ENCODE measurements around the gene ARFRP1. TPM values are rescaled to one million over a fixed set of nuclear protein-coding genes. Genes with fewer than 3 reads are reported as not detected.
A peak's percentile ranks its signal among the peaks of the same experiment; 100 is the strongest.

The ARFRP1 gene
- total RNA-seq, 2 experiments from 2014 or later = 53.3 to 82.1 TPM

DNA sequence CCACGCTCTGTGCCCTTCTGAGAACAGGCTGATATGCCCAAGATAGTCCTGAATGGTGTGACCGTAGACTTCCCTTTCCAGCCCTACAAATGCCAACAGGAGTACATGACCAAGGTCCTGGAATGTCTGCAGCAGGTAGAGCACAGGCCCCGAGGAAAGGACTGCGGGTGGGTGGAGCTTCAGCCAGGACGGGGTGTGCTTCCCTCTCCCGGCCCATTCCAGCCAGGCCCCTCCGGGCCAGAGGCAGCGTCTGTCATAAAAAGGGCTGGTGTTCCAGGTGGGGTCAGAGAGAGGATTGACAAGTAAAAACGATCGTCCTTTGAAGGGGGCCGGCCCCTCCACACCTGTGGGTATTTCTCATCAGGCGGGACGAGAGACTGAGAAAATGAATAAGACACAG is 48.4 kb downstream of the ARFRP1 start:
- no peak overlapping the region for H2AFZ ChIP-seq (ENCODE audit: low read length)

DNA sequence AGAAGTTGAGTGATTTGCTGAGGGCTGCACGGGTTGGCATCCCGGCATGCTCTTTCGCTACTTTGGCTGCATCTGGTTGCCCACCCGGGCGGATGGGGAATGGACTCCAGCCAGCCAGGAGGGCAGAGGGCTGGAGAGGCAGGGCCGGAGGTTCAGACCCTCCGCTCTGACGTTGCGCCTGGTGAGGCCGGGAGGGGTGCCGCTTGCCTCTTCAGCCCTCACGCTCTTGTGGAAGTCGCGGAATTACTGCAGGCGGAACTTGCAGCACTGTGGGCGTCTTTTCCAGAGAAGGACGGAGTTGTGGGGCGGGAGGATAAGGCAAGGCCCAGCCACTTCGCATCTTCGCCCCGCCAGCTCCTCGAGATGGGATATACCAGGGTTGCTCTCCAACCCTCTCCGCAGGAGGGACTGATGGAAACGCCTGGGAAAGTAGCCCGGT is 49.0 kb downstream of the ARFRP1 start:
- no TSS peak for BruUV-seq (replicated peaks)
- DNase-seq (ENCODE audit: low spot score) = no peak
- TF ChIP-seq, protein P1, sequence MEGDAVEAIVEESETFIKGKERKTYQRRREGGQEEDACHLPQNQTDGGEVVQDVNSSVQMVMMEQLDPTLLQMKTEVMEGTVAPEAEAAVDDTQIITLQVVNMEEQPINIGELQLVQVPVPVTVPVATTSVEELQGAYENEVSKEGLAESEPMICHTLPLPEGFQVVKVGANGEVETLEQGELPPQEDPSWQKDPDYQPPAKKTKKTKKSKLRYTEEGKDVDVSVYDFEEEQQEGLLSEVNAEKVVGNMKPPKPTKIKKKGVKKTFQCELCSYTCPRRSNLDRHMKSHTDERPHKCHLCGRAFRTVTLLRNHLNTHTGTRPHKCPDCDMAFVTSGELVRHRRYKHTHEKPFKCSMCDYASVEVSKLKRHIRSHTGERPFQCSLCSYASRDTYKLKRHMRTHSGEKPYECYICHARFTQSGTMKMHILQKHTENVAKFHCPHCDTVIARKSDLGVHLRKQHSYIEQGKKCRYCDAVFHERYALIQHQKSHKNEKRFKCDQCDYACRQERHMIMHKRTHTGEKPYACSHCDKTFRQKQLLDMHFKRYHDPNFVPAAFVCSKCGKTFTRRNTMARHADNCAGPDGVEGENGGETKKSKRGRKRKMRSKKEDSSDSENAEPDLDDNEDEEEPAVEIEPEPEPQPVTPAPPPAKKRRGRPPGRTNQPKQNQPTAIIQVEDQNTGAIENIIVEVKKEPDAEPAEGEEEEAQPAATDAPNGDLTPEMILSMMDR (conservative IDR thresholded peaks at IDR 0.05; ENCODE audit: low read length) = no peak
- TF ChIP-seq EZH2phosphoT487 (IDR thresholded peaks at IDR 0.05; ENCODE audit: borderline replicate concordance, low read depth, low read length) = no peak

More for the DNA sequence above, 48.4 kb downstream of the ARFRP1 start:
- peak overlapping the region; percentile 94 for H3K4me3 ChIP-seq (ENCODE audit: low read depth, low read length, poor library complexity, severe bottlenecking)
- peaks cover 11% of the 10 kb centered on the region for H3K4me1 ChIP-seq (ENCODE audit: insufficient read depth, low read length, poor library complexity, severe bottlenecking)
- no TSS peak for BruUV-seq (replicated peaks)
- peak overlapping the region; percentile 90 for H3K4me2 ChIP-seq (ENCODE audit: low read length)
- no peak for TF ChIP-seq EZH2phosphoT487 (IDR thresholded peaks at IDR 0.05; ENCODE audit: borderline replicate concordance, low read depth, low read length)
- TF ChIP-seq, protein P1 (conservative IDR thresholded peaks at IDR 0.05; ENCODE audit: low read length) = no peak
- H3K9me3 ChIP-seq (ENCODE audit: low read length) = no peaks in the 10 kb centered on the region
- peaks cover 27% of the 10 kb centered on the region; the same call in 1 of the 2 replicates for H3K36me3 ChIP-seq (ENCODE audit: insufficient read depth, low read length)
- H3K27ac ChIP-seq (ENCODE audit: low read depth, low read length, poor library complexity, severe bottlenecking) = no peak overlapping the region
- no peak for DNase-seq (ENCODE audit: low spot score)
- H3K79me2 ChIP-seq (ENCODE audit: insufficient read depth, low read depth, low read length) = peaks cover 13% of the 10 kb centered on the region; the same call in 1 of the 2 replicates
- no peaks in the 10 kb centered on the region for H4K20me1 ChIP-seq (ENCODE audit: insufficient read depth, low read length)
- H3K9me2 ChIP-seq (ENCODE audit: insufficient read depth, low read length) = no peaks in the 10 kb centered on the region
- intact Hi-C loops (cut with micrococcal nuclease; ENCODE audit: unreplicated experiment) = no loop called here
- ChIA-PET CTCF (ENCODE audit: unreplicated experiment) (no interaction called here), POLR2A (no interaction called here)

More for the DNA sequence above, 49.0 kb downstream of the ARFRP1 start:
- Histone ChIP-seq H3K4me3 (ENCODE audit: low read depth, low read length, poor library complexity, severe bottlenecking) (peak overlapping the region; percentile 94), H2AFZ (ENCODE audit: low read length) (peak overlapping the region; percentile 88; the same call in 1 of the 2 replicates), H3K9me2 (ENCODE audit: insufficient read depth, low read length) (no peaks in the 10 kb centered on the region), H3K9me3 (ENCODE audit: low read length) (no peaks in the 10 kb centered on the region), H3K4me1 (ENCODE audit: insufficient read depth, low read length, poor library complexity, severe bottlenecking) (peaks cover 11% of the 10 kb centered on the region), H4K20me1 (ENCODE audit: insufficient read depth, low read length) (no peaks in the 10 kb centered on the region), H3K79me2 (ENCODE audit: insufficient read depth, low read depth, low read length) (peaks cover 13% of the 10 kb centered on the region; the same call in 1 of the 2 replicates), H3K4me2 (ENCODE audit: low read length) (peak overlapping the region; percentile 90), H3K36me3 (ENCODE audit: insufficient read depth, low read length) (peaks cover 27% of the 10 kb centered on the region; the same call in 1 of the 2 replicates), H3K27ac (ENCODE audit: low read depth, low read length, poor library complexity, severe bottlenecking) (no peak overlapping the region)
- ChIA-PET POLR2A (interaction anchor here (0.6 to 1.3 kb wide), 5 partner anchors 9 to 699 kb away, joined by 3 to 4 read pairs (median 3); partner anchors contain the start of genes LIME1 and PTK6), CTCF (ENCODE audit: unreplicated experiment) (interaction anchor here (1.0 kb wide), 1 partner anchor 17 kb away, joined by 10 read pairs; no protein-coding TSS in a partner anchor)
- intact Hi-C loops (cut with micrococcal nuclease; ENCODE audit: unreplicated experiment) = no loop called here
